ENCODE data around the gene MAN2B2. TPM values are rescaled to one million over a fixed set of nuclear protein-coding genes. Genes with fewer than 3 reads are reported as not detected.

MAN2B2 gene
- total and polyA plus RNA-seq, 2 donors from 2014 or later = 19.9 to 34.3 TPM

DNA sequence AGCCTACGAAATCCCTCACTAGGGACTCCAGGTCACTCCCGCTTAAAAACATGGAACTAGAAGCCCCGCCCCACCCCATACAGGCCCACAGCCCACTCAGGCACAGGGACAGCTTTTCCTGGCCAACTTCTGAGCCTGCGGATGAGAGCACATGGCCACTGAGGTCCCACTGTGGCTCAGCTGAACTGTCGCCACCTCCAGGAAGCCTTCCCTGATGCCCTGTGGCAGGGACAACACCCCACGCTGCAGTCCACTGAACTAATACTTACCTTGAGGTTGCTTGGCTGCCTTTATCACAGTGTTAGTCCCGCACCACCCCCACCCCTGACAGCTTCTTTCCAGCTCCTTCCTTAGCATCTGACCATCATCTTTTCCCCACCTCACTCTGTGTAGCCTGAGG is 39.3 kb upstream of the MAN2B2 start:
- intact Hi-C loops (cut with DNase I) = no loop called here

DNA sequence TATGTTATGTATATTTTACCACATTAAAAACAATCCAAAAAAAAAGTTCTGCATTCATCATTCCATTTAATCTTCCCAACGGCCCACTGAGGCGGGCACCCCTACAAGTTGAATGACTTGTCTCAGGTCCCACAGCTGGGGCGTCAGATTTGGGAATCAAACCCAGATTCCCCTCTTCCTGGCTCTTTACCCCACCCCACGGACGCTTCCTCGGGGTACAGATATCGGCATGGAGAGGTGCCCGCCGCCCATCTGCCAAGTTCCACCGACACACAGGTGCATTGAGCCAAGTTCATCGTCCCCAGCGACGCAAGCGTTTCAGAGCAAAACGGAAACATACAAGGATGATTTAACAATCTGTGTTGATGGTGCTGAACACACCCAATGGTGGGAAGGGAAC is 36.9 kb upstream of the MAN2B2 start:
- Histone ChIP-seq H3K9ac (ENCODE audit: low read length in 3 of 3) (no peak overlapping the region), H3K27ac (ENCODE audit: low read depth in 2 of 2, low read length in 2 of 2) (no peak overlapping the region), H3K4me1 (ENCODE audit: control insufficient read depth in 2 of 3, insufficient read depth in 2 of 3, low read depth in 1 of 3, low read length in 3 of 3) (no peaks in the 10 kb centered on the region), H3K27me3 (ENCODE audit: control insufficient read depth, insufficient read depth, low read length) (no peaks in the 10 kb centered on the region), H3K9me3 (ENCODE audit: control insufficient read depth in 2 of 3, insufficient read depth in 1 of 3, low read length in 3 of 3) (no peaks in the 10 kb centered on the region), H3K4me3 (ENCODE audit: low read length in 3 of 3) (no peak overlapping the region), H3K36me3 (ENCODE audit: control insufficient read depth in 2 of 3, insufficient read depth in 3 of 3, low read length in 3 of 3) (no peaks in the 10 kb centered on the region)
- DNase-seq (peak in 1 of 5 donors; percentile 53), FAIRE-seq (no peak)
- intact Hi-C loops (cut with DNase I) = no loop called here
- TF ChIP-seq, protein P1, sequence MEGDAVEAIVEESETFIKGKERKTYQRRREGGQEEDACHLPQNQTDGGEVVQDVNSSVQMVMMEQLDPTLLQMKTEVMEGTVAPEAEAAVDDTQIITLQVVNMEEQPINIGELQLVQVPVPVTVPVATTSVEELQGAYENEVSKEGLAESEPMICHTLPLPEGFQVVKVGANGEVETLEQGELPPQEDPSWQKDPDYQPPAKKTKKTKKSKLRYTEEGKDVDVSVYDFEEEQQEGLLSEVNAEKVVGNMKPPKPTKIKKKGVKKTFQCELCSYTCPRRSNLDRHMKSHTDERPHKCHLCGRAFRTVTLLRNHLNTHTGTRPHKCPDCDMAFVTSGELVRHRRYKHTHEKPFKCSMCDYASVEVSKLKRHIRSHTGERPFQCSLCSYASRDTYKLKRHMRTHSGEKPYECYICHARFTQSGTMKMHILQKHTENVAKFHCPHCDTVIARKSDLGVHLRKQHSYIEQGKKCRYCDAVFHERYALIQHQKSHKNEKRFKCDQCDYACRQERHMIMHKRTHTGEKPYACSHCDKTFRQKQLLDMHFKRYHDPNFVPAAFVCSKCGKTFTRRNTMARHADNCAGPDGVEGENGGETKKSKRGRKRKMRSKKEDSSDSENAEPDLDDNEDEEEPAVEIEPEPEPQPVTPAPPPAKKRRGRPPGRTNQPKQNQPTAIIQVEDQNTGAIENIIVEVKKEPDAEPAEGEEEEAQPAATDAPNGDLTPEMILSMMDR (IDR thresholded peaks at IDR 0.05; ENCODE audit: borderline replicate concordance, extremely low read depth, insufficient read depth) = no peak

More for the DNA sequence above, 39.3 kb upstream of the MAN2B2 start:
- H3K4me1 ChIP-seq (ENCODE audit: control insufficient read depth in 2 of 3, insufficient read depth in 2 of 3, low read depth in 1 of 3, low read length in 3 of 3) = no peaks in the 10 kb centered on the region
- H3K9me3 ChIP-seq (ENCODE audit: control insufficient read depth in 2 of 3, insufficient read depth in 1 of 3, low read length in 3 of 3) = no peaks in the 10 kb centered on the region
- no peaks in the 10 kb centered on the region for H3K36me3 ChIP-seq (ENCODE audit: control insufficient read depth in 2 of 3, insufficient read depth in 3 of 3, low read length in 3 of 3)
- no peak overlapping the region for H3K4me3 ChIP-seq (ENCODE audit: low read length in 3 of 3)
- FAIRE-seq (no peak), DNase-seq (no peak)
- no peak overlapping the region for H3K9ac ChIP-seq (ENCODE audit: low read length in 3 of 3)
- no peaks in the 10 kb centered on the region for H3K27me3 ChIP-seq (ENCODE audit: control insufficient read depth, insufficient read depth, low read length)
- H3K27ac ChIP-seq (ENCODE audit: low read depth in 2 of 2, low read length in 2 of 2) = no peak overlapping the region
- TF ChIP-seq, protein P1 (IDR thresholded peaks at IDR 0.05; ENCODE audit: borderline replicate concordance, extremely low read depth, insufficient read depth) = no peak

DNA sequence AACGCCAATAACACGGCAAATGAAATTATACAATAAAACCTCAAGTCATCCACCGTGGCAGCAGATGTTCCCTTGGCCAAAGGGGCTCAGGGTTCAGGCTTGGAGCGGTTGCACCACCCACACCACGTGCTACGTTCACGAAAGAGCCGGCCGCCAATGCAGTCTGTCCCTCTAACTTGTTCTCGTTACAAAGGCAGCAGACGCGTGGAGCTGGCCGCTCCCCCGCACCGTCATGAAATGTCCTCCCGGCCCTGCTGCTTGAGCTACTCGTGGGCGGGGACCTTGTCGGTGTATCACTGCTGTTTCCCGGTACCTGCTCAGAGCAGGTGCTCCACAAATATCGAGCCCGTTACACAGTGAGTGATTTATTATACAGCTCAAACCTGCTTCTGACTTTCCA is 36.4 kb upstream of the MAN2B2 start:
- FAIRE-seq (no peak), DNase-seq (peak; percentile 35 to 51 (median 42))
- Histone ChIP-seq H3K27ac (ENCODE audit: low read depth in 2 of 2, low read length in 2 of 2) (no peak overlapping the region), H3K4me1 (ENCODE audit: control insufficient read depth in 2 of 3, insufficient read depth in 2 of 3, low read depth in 1 of 3, low read length in 3 of 3) (no peaks in the 10 kb centered on the region), H3K4me3 (ENCODE audit: low read length in 3 of 3) (no peak overlapping the region), H3K36me3 (ENCODE audit: control insufficient read depth in 2 of 3, insufficient read depth in 3 of 3, low read length in 3 of 3) (no peaks in the 10 kb centered on the region), H3K27me3 (ENCODE audit: control insufficient read depth, insufficient read depth, low read length) (no peaks in the 10 kb centered on the region), H3K9me3 (ENCODE audit: control insufficient read depth in 2 of 3, insufficient read depth in 1 of 3, low read length in 3 of 3) (no peaks in the 10 kb centered on the region), H3K9ac (ENCODE audit: low read length in 3 of 3) (no peak overlapping the region)
- TF ChIP-seq, protein P1 (IDR thresholded peaks at IDR 0.05; ENCODE audit: borderline replicate concordance, extremely low read depth, insufficient read depth) = no peak
- intact Hi-C loops (cut with DNase I) = no loop called here

Measured in kidney (tissue), 14 donors.